Tongue (tissue), 2 donors: ENCODE results near the gene CALY. TPM values are rescaled to one million over a fixed set of nuclear protein-coding genes. Genes with fewer than 3 reads are reported as not detected.

Experiments
- DNase-seq: peaks from one replicate; pipeline ENCODE4 v3.0.0-alpha.2; 2015
- total RNA-seq: library from RNA; depleted of rRNA; stranded (reverse); fragments of >200 nt; gene quantifications from one replicate; pipeline ENCODE4 v1.2.3, GENCODE V29; 2014

Gene CALY
- total RNA-seq, 1 donor from 2014 or later: not detected

DNA sequence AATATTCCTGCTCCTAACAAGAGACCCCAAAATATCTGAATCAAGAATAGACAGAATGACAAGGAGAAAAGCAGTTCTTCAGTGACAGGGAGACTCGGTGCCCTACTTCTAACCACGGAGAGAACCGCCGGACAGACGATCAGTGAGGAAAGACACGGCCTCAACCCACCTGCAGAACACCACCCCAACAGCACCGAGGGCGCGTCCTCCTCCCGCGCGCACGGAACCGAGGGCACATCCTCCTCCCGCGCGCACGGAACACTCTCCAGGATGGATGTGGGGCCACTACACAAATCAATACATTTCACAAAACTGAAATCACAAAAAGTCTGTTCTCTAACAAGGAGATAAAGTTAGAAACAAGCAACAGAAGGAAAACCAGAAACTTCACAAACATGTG, 50.3 kb downstream of the CALY start:
- no peak for DNase-seq

DNA sequence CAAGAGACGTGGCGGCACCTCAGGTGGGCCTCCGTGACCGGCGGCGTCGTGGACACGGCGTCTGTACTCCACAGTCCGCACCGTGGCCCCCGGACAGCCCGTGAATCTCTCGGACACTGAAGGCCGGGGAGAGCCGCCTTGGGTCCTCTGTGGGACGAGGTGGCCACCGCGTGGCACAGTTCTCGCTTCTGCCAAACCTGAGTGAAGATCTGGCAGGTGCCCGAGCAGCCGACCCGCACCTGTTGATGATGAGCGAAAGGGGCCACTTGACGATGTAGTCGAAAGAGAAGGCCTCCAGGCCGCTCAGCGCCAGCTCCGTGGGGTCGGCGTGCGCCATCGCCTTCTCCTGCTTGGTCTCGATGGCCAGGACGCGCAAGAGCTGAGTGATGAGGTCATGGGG, 51.5 kb downstream of the CALY start:
- no peak for DNase-seq

DNA sequence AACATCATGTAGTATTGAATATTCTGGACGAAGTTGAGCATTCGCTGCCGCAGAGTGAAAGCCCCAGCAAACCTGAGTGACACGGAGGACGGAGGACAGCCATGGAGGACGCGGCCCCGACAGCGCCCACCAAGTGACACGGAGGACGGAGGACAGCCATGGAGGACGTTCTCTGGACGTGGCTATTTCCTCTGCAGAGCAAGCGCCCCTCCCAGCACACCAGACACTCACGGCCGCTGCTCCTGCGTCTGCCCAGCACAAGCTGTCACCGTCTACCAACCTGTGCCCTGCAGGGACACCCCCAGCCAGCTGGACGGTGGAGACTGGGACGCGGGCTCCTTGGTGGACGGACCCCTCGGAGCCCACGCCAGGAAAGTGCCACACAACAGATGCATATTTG, 52.8 kb downstream of the CALY start:
- DNase-seq: no peak

DNA sequence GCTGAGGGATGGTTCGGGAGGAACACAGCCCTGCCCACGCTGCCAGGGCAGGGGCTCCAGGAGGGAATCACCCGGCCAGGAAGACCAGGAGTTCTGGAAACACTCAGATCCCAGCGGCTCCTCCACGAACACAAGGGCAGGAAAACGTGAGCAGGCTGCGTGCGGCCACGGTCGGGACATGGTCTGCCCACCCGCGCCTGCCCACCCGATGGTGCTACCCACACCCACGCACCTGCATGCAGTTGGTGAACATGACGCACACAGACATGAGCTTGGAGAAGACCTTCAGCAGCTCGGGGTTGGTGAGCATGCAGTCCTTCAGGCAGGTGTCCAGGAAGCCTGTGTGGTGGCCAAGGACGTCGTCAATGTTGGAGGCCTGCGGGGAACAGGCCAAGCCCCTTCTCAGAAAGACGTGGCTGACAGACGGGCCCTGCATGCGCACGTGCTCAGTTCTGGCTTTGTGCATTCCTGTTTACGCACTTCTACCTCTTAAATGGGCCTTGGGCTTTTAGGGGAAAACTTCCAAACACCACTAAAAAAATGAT, 53.8 kb downstream of the CALY start:
- DNase-seq: no peak

DNA sequence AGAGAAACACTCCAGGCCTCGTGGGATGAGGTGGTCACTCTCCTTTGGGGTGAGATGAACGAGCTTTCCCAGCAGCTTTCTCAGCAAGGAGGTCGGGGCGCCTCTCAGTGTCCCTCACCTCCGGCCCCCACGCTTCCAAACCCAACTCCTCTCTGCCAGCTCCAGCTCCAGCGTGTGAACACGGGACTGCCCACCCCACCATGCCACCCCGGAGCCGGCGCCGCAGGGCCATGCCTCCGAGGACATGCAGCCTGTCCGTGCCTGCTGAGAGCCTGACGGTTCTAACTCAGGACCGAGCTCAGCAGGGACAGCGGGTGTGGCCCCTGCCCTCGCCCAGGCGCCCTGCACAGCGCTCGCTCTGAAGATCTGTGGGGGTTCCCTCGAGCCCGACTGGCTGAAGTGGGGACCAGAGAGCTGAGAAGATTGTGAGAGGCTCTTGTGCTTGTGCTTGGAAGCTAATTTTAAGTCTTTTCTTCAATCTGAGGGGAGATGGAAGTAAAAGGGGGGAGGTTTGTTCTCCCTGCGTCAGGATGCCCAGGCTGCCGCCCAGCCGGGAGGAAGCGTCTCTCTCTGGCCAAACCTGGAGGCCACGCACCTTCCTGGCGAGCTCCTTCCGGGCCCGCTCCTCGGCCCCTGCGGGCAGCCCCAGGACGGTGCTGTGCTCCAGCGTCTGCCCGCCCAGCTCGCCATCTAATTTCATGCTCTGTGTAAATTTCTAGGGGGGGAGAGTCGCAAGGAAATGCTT, 54.9 kb downstream of the CALY start:
- no peak for DNase-seq

DNA sequence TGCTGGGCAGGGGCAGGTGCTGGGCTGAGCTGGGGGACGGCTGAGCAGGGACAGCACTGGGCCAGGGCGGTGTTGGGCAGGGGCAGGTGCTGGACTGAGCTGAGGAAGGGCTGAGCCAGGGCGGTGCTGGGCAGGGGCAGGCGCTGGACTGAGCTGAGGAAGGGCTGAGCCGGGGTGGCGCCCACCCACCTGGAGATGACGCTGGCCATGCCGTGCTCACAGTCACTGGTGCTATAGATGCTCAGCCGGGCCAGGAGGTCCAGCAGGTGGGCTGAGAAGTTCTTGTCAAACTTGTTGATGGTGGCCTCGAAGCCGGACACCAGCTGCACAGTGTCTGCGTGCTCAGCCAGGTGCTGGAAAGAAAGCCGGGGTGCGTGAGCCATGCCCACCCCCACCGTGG, 55.6 kb downstream of the CALY start:
- DNase-seq: no peak

DNA sequence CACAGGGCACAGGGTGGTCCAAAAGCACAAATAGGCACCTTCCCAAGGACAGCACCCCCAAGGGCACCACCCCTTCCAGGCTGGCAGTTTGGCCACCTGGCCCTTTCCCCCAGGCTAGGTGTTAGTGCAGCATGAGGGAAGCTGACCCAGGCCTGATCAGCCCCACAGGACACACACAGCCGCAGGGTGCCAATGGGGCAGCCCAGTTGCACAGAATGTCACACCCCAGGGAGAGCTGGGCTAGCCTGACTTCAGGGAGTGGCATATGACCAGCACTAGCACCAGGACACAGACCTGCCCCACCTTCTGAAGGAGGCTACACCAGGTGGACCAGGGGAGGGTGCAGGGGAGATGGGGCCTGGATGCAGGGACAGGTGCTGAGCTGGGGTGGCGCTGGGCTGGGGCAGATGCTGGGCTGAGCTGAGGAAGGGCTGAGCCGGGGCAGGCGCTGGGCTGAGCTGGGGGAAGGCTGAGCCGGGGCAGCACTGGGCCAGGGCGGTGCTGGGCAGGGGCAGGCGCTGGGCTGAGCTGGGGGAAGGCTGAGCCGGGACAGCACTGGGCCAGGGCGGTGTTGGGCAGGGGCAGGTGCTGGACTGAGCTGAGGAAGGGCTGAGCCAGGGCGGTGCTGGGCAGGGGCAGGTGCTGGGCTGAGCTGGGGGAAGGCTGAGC, 56.2 kb downstream of the CALY start:
- no peak for DNase-seq

DNA sequence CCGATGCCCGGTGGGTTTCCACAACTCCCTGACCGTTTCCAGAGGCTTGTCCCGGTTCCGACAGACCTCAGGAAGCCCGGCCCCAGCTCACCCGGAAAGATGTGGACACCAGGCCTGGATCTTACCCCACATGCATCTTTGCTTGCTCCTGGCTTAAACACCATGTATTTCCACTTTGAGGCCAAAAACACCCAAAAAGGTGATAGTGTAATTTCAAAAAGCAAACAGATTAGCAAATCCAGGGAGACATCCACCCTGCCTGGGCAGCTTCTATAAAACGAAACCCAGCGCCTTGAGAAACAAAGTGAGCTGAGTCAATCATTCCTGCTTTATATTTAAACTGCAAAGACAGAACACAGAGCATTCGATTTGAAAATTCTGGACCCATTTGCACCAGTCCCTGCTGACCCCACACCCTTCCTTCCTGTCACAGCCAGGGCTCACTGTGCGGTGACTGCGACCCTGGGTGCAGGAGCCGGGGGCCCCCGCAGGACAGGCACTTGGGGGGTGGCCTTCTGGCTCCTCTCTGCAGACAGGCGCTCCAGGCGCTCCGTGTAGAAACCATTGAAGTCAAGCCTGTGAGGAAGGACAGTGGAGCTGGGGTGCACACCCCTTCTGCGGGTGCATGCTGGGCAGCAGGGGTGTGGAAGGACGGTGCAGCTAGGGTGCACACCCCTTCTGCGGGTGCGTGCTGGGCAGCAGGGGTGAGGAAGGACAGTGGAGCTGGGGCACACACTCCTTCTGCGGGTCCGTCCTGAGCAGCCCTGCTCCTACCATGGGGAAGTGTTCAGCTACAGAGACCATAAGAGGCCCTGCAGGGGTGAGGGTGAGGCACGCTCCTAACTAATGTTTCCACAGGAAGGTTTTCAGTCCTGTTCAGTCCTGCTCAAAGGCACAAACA, 57.1 kb downstream of the CALY start:
- DNase-seq: no peak

DNA sequence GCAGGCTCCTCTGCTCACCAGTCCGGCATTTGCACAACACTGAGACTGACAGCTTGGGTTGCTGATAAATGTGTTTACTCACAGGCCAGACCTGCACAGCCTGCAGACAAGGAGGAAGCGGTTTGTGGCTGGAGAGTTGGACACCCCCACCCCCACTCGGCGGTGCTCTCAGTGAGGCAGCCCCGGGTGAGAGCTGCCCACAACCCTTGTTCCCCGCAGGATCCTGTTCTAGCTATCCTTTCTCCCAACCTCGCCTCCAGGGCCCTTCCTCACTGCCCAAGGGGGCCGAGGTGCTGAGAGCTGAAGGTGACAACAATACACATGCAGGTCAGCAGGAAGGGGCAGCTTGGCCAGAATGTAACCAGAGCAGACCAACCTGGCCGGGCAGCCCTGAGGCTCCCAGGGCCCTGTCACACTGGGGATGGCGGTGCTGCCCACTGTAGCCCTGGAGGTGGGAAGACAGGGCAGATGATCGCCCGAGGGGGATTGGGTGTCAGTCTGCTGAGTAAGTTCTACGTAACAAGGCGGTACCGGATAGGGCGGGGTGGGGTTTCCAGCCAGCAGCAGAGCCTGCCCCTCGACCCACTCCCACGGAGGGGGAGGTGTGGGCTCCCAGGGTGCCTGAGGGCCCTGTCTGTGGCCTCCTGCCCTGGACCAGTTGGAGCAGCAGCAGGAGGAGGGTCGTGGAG, 58.0 kb downstream of the CALY start:
- no peak for DNase-seq

DNA sequence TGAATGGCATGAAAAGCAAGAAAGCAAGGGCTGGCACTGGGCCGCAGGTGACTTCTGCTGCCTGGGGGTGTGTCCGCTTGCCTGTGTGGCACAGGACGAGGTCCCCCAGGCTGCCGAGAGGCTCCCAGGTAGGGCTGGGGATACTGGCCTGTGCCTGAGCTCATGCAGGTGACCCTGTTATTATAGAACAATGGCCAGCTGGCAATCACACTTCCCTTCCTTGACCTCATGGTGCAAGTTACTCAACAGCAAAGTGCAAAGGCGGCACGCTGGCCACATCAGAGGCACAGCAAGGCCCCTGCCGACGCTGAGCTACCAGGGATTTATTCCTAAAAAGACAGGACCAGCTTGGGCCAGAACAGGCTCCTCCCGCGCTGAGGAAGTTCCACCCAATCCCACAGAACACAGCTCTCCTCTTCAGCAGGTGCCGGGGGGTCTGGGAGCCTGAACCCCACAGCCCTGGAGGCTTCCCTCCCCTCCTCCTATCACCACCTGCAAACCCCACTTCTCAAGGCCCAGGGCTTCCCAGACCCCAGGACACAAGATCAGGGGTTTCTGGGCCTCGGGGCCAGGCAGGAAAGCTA, 58.6 kb downstream of the CALY start:
- DNase-seq: no peak

DNA sequence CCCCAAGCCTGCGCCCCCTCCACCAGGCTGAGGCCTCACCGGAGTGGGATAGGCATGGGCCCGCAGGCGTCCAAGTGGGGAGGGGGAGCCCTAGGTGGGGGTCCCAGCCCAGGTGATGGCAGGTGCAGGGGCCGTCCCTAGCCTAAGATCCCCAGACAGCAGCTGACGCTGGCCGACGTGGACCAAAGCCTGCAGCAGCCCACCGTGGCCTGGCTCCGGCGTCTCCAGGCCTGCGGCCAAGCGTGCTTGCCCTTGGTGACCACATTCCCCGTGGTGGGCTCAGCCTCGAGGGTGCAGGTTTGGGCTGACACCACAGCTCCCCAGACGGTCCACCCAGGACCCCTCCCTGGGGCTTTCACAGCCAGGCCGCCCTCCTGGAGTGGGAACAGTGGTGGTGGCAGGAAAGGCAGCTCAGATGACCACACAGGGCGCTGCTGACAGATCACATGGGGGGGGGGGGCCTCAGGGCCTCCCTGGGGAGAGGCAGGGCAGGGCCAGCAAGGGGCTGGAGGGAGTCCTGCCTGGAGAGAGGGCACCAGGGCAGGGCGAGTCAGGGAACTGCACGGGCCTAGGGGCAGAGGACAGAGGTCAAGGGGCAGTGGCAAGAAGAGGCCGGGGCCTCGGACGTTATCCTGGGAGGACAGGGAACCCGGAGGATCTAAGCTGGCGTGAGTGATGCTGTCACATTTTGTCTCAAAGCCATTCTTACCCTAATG, 59.3 kb downstream of the CALY start:
- DNase-seq: no peak

DNA sequence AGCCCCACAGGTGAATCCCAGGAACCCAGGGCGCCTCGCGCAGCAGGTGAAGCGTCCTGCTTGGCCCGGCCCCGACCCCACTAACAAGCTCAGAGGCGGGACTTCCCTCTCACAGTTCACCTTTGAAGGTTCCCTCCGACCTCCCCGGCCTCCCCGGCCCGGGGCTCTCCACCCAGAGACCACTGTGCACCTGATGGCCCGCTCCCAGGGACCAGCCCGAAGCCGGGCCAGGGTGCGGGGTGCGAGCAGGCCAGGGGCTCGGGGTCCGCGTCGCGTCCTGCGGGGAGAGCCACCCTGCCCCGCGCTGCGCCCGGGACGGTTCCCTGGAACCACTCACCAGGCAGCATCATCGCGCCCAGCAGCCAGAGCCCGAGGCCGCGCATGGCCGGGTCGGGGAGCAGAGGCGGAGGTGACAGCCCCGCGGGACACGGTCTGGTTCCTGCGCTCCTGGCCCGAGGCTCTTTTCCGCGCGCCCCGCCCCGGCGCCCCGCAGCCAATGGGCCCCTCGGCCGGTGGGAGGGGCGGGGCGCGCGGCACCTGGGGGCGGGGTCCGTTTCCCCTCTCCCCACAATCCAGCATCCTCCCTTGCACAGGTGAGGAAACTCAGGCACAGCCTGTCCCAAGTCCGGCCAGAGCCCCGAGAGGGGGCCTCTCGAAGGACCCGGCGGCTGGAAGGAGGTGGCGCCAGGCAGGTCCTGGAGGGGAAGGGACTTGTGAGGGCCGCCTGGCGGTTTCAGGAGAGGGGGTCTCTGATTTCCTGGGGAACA, 60.1 kb downstream of the CALY start, which contains the start of gene ADAM8:
ADAM8 (minus strand) TSS at position 434 of the 767 bp plus-strand sequence; CDS start at position 383, 51 bp downstream.
- no peak for DNase-seq

DNA sequence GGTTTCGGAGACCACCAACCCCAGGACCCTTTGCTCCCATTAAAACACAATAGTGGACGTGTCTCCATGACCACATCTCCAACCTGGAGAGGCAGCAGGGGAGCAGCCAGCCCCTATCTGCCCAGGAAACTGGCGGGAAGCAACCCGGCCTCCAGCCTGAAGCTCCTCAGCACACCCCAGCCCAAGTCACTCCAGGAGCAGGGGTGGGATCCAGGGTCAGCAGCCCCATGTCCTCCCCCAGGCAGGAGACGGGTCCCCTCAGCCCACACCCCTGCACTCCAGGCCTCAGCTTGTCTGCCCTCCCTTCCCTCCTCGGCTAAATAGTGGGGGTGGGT, 60.6 kb downstream of the CALY start:
- no peak for DNase-seq

DNA sequence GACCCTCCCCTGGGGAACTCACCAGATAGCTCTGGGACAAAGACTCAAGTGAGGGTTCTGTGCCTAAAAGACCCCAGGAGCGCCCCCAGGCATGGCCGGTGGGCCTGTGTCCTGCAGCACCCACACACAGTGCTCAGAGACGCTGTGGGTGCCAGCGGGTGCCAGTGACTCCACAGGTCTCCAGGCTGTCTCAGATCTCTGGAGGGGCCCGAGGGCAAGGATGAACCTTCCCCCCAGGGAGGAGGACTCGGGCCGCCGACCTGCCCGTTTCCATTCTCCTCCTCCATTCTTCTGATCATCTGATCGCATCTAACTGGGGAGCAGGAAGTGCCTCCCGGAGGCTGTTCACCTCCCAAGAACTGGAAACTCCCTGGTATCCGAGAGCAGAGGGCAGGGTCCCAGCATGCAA, 61.0 kb downstream of the CALY start:
- DNase-seq: no peak

DNA sequence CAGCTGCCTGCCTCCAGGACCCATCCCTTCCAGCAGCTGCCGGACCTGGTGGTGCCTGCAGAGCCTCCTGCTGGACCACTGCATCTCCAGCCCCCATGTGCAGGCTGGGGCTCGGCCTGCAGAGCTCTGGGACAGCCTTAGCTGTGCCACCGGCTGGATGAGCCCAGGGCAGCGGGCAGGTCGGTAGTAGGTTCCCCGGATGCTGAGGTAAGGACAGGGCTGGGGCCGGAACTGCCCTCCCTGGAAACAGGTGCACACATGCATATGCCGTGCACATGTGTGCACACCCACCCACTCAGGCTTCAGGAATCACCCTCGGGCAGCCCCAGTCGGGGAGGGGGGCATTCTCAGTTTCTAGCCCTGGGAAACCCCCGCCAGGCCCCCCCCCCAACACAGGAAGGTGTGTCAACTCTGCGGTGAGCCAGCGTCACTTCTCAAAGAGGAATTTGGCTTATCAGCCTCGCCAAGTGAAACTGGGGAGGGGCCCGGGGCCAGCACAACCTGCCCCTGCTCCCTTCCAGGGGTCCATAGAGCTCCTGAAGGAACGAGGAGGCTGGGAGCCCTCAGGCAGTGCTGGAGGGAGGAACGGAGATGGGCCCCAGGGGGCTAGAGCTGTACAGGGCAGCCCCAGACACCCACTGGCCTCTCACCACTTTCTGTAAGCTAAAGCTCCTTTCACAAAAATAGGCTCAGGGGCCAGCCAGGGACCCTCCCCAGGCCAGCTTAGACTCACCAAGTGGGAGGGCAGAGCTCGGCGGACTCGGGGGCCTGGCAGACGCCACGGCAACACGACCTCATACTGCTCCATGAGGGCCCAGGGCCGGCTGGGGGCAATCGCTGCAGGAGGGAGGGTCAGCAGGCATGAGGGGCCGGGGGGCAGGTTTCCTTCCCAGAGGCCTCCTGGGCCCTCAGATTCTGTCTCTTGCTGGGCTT, 61.7 kb downstream of the CALY start:
- DNase-seq: no peak
